Tibial nerve (tissue), 4 donors: ENCODE results near the gene DBNDD2. TPM values are rescaled to one million over a fixed set of nuclear protein-coding genes. Genes with fewer than 3 reads are reported as not detected.

Experiments
- DNase-seq, 2 donors: peaks; one replicate each; pipeline ENCODE4 v3.0.0-alpha.2; 2019; ENCODE audit warnings: low spot score in 2 of 2
- H3K27ac ChIP-seq, 4 donors: fragments of 200-600 bp; sonication (generic) in 3 of 4; one replicate each; pipeline ENCODE4 v1.5.1; 2017 to 2019; ENCODE audit warnings: mild to moderate bottlenecking in 1 of 4
- H3K27me3 ChIP-seq, 2 donors: fragments of 200-600 bp; sonication (generic) in 1 of 2; one replicate each; pipeline versions ENCODE4 v1.5.1 to v1.6.0; 2017 to 2019
- H3K36me3 ChIP-seq, 3 donors: fragments of 200-600 bp; sonication (generic); one replicate each; pipeline ENCODE4 v1.5.1; 2018 to 2019
- H3K4me1 ChIP-seq, 4 donors: fragments of 200-600 bp; sonication (generic) in 3 of 4; one replicate each; pipeline ENCODE4 v1.5.1; 2017 to 2019
- H3K4me3 ChIP-seq, 4 donors: fragments of 200-600 bp; sonication (generic) in 3 of 4; one replicate each; pipeline ENCODE4 v1.5.1; 2017 to 2019; ENCODE audit warnings: mild to moderate bottlenecking in 1 of 4, moderate library complexity in 1 of 4
- H3K9me3 ChIP-seq, 4 donors: fragments of 200-600 bp; sonication (generic) in 3 of 4; one replicate each; pipeline ENCODE4 v1.5.1; 2017 to 2019
- EP300 ChIP-seq, 2 donors: sonication (generic); formaldehyde crosslinking; IDR thresholded peaks; one replicate each; pipeline ENCODE4 v1.6.1; 2017; ENCODE audit warnings: antibody characterized with exemption in 2 of 2, mild to moderate bottlenecking in 1 of 2
- POLR2A ChIP-seq, 2 donors: fragments of 450-650 bp; IDR thresholded peaks; one replicate each; pipeline ENCODE4 v1.6.1; 2017; ENCODE audit warnings: antibody characterized with exemption in 2 of 2, mild to moderate bottlenecking in 2 of 2, moderate library complexity in 2 of 2
- WGBS, 2 donors: methylation state at CpG; one replicate each; pipeline ENCODE4 v1.1.5; 2018; 5-methylcytosine and 5-hydroxymethylcytosine counted together
- small RNA-seq: library from RNA; depleted of rRNA; stranded (forward); fragments of <200 nt; gene quantifications from one replicate; pipeline ENCODE3, GENCODE V24; 2016
- total RNA-seq, 4 donors: library from RNA; depleted of rRNA; stranded (reverse); fragments of >200 nt; gene quantifications; one replicate each; pipeline ENCODE4 v1.1.0, GENCODE V29; 2016
- TF ChIP-seq, protein P1 (sequence below), 5 experiments: fragments of 200-600 bp in 3 of 5; fragments of 450-650 bp in 2 of 5; sonication (generic) in 3 of 5; IDR thresholded peaks; one replicate each; pipeline ENCODE4 v1.5.1; 2016 to 2019; ENCODE audit warnings: antibody characterized with exemption in 5 of 5, mild to moderate bottlenecking in 3 of 5, moderate library complexity in 2 of 5

Gene DBNDD2
- total RNA-seq, 4 donors from 2014 or later: 36.3 to 63.3 (median 51.1) TPM

DNA sequence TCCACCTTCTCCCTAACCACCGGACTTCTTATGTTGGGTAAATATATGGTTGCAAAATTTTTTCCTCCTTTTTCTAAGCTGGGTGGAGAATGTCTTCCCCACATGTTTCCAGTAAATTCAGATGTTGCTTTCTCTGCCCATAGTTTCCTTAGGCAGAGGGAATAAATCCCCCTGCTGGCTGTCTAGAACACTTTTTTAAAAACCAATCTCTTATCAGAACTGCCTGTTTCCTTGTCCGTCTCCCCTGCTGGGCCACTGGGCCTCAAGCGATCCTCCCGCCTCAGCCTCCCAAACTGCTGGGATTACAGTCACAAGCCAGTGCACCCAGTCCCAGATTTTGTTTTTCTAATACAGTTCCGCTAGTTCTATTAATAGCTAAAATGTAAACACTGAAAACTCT is 51.5 kb downstream of the DBNDD2 start:
- H3K9me3 ChIP-seq: no peaks in the 10 kb centered on the region
- H3K27me3 ChIP-seq: no peaks in the 10 kb centered on the region
- no peak for TF ChIP-seq POLR2A (IDR thresholded peaks at IDR 0.05)
- no peak for TF ChIP-seq EP300 (IDR thresholded peaks at IDR 0.05)
- TF ChIP-seq, protein P1, sequence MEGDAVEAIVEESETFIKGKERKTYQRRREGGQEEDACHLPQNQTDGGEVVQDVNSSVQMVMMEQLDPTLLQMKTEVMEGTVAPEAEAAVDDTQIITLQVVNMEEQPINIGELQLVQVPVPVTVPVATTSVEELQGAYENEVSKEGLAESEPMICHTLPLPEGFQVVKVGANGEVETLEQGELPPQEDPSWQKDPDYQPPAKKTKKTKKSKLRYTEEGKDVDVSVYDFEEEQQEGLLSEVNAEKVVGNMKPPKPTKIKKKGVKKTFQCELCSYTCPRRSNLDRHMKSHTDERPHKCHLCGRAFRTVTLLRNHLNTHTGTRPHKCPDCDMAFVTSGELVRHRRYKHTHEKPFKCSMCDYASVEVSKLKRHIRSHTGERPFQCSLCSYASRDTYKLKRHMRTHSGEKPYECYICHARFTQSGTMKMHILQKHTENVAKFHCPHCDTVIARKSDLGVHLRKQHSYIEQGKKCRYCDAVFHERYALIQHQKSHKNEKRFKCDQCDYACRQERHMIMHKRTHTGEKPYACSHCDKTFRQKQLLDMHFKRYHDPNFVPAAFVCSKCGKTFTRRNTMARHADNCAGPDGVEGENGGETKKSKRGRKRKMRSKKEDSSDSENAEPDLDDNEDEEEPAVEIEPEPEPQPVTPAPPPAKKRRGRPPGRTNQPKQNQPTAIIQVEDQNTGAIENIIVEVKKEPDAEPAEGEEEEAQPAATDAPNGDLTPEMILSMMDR (IDR thresholded peaks at IDR 0.05): no peak
- DNase-seq: no peak
- H3K27ac ChIP-seq: no peak overlapping the region
- no peaks in the 10 kb centered on the region for H3K36me3 ChIP-seq
- H3K4me1 ChIP-seq: no peaks in the 10 kb centered on the region
- 63 to 67% methylated on average over 5 of the region's 5 CpGs for WGBS, 2 donors
- no peak overlapping the region for H3K4me3 ChIP-seq

Small RNA genes within 50 kb of the gene (small RNA-seq; reads per million reads assigned to genes)
- not detected for gene MIR6812

Other genes with a start within 250 kb of the DBNDD2 start
- gene PI3, start 233.4 kb upstream of the DBNDD2 start, total RNA-seq: not detected
- gene SEMG1, start 201.3 kb upstream of the DBNDD2 start, total RNA-seq: not detected
- gene SEMG2, start 186.9 kb upstream of the DBNDD2 start, total RNA-seq: not detected
- gene SLPI, start 153.7 kb upstream of the DBNDD2 start, total RNA-seq: 100 to 1,000 TPM; 103 to 371 (median 129) TPM
- gene RBPJL, start 101.4 kb upstream of the DBNDD2 start, total RNA-seq: under 1 TPM in 1 of 4 donors, not detected in 3; 0.44 TPM
- gene MATN4, start 100.0 kb upstream of the DBNDD2 start, total RNA-seq: not detected
- gene SDC4, start 59.9 kb upstream of the DBNDD2 start, total RNA-seq: 10 to 100 TPM; 41.2 to 72.5 (median 63.4) TPM
- gene SYS1, start 45.1 kb upstream of the DBNDD2 start, total RNA-seq: 10 to 100 TPM; 19.2 to 35.6 (median 25.2) TPM
- not detected for gene TP53TG5, start 30.0 kb upstream of the DBNDD2 start, total RNA-seq
- 10 to 100 TPM; 54.6 to 82.8 (median 69.7) TPM for gene PIGT, start 7.9 kb downstream of the DBNDD2 start, total RNA-seq
- gene WFDC2, start 61.5 kb downstream of the DBNDD2 start, total RNA-seq: 1 to 10 TPM in 1 of 4 donors, under 1 TPM in 1, not detected in 2; 0.84 to 3.5 TPM
- gene SPINT3, start 107.3 kb downstream of the DBNDD2 start, total RNA-seq: not detected
- gene WFDC6, start 131.2 kb downstream of the DBNDD2 start, total RNA-seq: not detected
- not detected for gene EPPIN, start 139.1 kb downstream of the DBNDD2 start, total RNA-seq
- gene WFDC8, start 171.0 kb downstream of the DBNDD2 start, total RNA-seq: not detected
- gene WFDC10A, start 221.4 kb downstream of the DBNDD2 start, total RNA-seq: not detected
- gene WFDC9, start 223.0 kb downstream of the DBNDD2 start, total RNA-seq: not detected